IMR-90 (cell line): Measurements from ENCODE around the gene ACSS1. TPM values are rescaled to one million over a fixed set of nuclear protein-coding genes. Genes with fewer than 3 reads are reported as not detected.

Experiments
- ATAC-seq: fragments of 200-7000 bp; cut with Tn5 transposase; 2 replicates; pipeline ENCODE4 v1.9.1; 2020; ENCODE audit warnings: low read depth, mild to moderate bottlenecking, moderate library complexity
- BruUV-seq: library from RNA; stranded (reverse); fragments of 400-500 nt; replicated peaks from 2 replicates; lab custom pipeline; 2021; lab: Mats Ljungman, UMichigan
- CTCF ChIA-PET: fragments of 300-600 bp; formaldehyde crosslinking; extraction: SDS; loops from one replicate; lab custom pipeline; 2021; ENCODE audit warnings: antibody characterized with exemption; lab: Yijun Ruan, JAX
- POLR2A ChIA-PET: fragments of 300-600 bp; sonication (Branson Sonifier 250); formaldehyde crosslinking; loops from one replicate; lab custom pipeline; 2022; ENCODE audit warnings: antibody characterized with exemption; ENCODE audit not compliant: unreplicated experiment; lab: Charles Lee
- DNase-seq: peaks from one replicate; pipeline ENCODE4 v3.0.0; 2013
- H2AFZ ChIP-seq: replicated peaks from 2 replicates; pipeline ENCODE3; 2013; ENCODE audit warnings: low read length, mild to moderate bottlenecking; ENCODE audit not compliant: poor library complexity
- H2AK5ac ChIP-seq: 2 replicates; pipeline ENCODE4 v1.6.1; 2013; ENCODE audit warnings: low read depth, low read length, inconsistent platforms
- H2AK9ac ChIP-seq: replicated peaks from 2 replicates; pipeline ENCODE3; 2013; ENCODE audit warnings: mild to moderate bottlenecking, low read depth, low read length, moderate library complexity; ENCODE audit not compliant: poor library complexity
- H2BK120ac ChIP-seq: 2 replicates; pipeline ENCODE4 v1.6.1; 2013; ENCODE audit warnings: low read depth, low read length, inconsistent platforms
- H2BK15ac ChIP-seq: 3 replicates; pipeline ENCODE4 v1.6.1; 2013; ENCODE audit warnings: low read depth, low read length, inconsistent platforms
- H2BK20ac ChIP-seq: 2 replicates; pipeline ENCODE4 v1.6.1; 2013; ENCODE audit warnings: low read depth, mild to moderate bottlenecking, inconsistent platforms, low read length, moderate library complexity
- H2BK5ac ChIP-seq: 2 replicates; pipeline ENCODE4 v1.6.1; 2013; ENCODE audit warnings: mild to moderate bottlenecking, low read depth, low read length, inconsistent platforms; ENCODE audit not compliant: poor library complexity, severe bottlenecking
- H3K14ac ChIP-seq: replicated peaks from 2 replicates; pipeline ENCODE4 v1.6.1; 2013; ENCODE audit warnings: low read depth, low read length, inconsistent platforms
- H3K18ac ChIP-seq: 2 replicates; pipeline ENCODE4 v1.6.1; 2013; ENCODE audit warnings: low read depth, low read length, control low read depth
- H3K23ac ChIP-seq: 2 replicates; pipeline ENCODE4 v1.6.1; 2013; ENCODE audit warnings: low read depth, low read length, inconsistent platforms
- H3K27ac ChIP-seq: 2 replicates; pipeline ENCODE4 v1.5.1; 2013; ENCODE audit warnings: mild to moderate bottlenecking, control low read depth, low read length; ENCODE audit not compliant: insufficient read depth
- H3K27me3 ChIP-seq: 2 replicates; pipeline ENCODE4 v1.6.1; 2013; ENCODE audit warnings: low read length; ENCODE audit not compliant: control insufficient read depth, insufficient read depth
- H3K36me3 ChIP-seq: 2 replicates; pipeline ENCODE4 v1.6.1; 2013; ENCODE audit warnings: low read length, mixed read lengths; ENCODE audit not compliant: control insufficient read depth, insufficient read depth
- H3K4ac ChIP-seq: 2 replicates; pipeline ENCODE4 v1.6.1; 2013; ENCODE audit warnings: low read depth, low read length, inconsistent platforms
- H3K4me1 ChIP-seq: 2 replicates; pipeline ENCODE4 v1.6.1; 2013; ENCODE audit warnings: low read length, mixed read lengths; ENCODE audit not compliant: control insufficient read depth, insufficient read depth
- H3K4me2 ChIP-seq: 2 replicates; pipeline ENCODE4 v1.6.1; 2013; ENCODE audit warnings: low read depth, mild to moderate bottlenecking, control low read depth, low read length, moderate library complexity
- H3K4me3 ChIP-seq: 2 replicates; pipeline ENCODE4 v1.5.1; 2013; ENCODE audit warnings: low read depth, mild to moderate bottlenecking, control low read depth, low read length, moderate library complexity; ENCODE audit not compliant: insufficient read depth
- H3K56ac ChIP-seq: 2 replicates; pipeline ENCODE4 v1.6.1; 2013; ENCODE audit warnings: low read length, inconsistent platforms; ENCODE audit not compliant: insufficient read depth; ENCODE audit errors: extremely low read depth
- H3K79me1 ChIP-seq, 2 experiments: 2 replicates each; pipeline ENCODE4 v1.6.1; 2013; ENCODE audit warnings: low read length in 2 of 2, inconsistent platforms in 1 of 2, low read depth in 1 of 2
- H3K9ac ChIP-seq: 2 replicates; pipeline ENCODE4 v1.6.1; 2013; ENCODE audit warnings: low read depth, low read length, control low read depth
- H3K9me1 ChIP-seq: 2 replicates; pipeline ENCODE4 v1.6.1; 2013; ENCODE audit warnings: low read length, inconsistent platforms; ENCODE audit not compliant: insufficient read depth
- H3K9me3 ChIP-seq: 2 replicates; pipeline ENCODE4 v1.6.1; 2013; ENCODE audit warnings: low read length; ENCODE audit not compliant: control insufficient read depth, insufficient read depth
- H4K20me1 ChIP-seq: 2 replicates; pipeline ENCODE4 v1.6.1; 2013; ENCODE audit warnings: low read length, inconsistent platforms; ENCODE audit not compliant: insufficient read depth
- H4K5ac ChIP-seq: 2 replicates; pipeline ENCODE4 v1.6.1; 2013; ENCODE audit warnings: mild to moderate bottlenecking, low read depth, low read length, control low read depth
- H4K8ac ChIP-seq, 2 experiments: 2 replicates each; pipeline ENCODE4 v1.6.1; 2013; ENCODE audit warnings: low read depth in 2 of 2, low read length in 2 of 2, control low read depth in 1 of 2, inconsistent platforms in 1 of 2
- H4K91ac ChIP-seq: 2 replicates; pipeline ENCODE4 v1.6.1; 2013; ENCODE audit warnings: low read depth, low read length, inconsistent platforms; ENCODE audit not compliant: insufficient read depth
- BHLHE40 ChIP-seq: fragments of 150-350 bp; IDR thresholded peaks from 2 replicates; pipeline ENCODE4 v1.6.1; 2016; ENCODE audit warnings: mild to moderate bottlenecking, low read depth, low read length
- CEBPB ChIP-seq: IDR thresholded peaks from 2 replicates; pipeline ENCODE4 v1.6.1; 2012; ENCODE audit warnings: low read depth, low read length, improper control_type of control experiment
- CHD1 ChIP-seq: IDR thresholded peaks from 2 replicates; pipeline ENCODE4 v1.6.1; 2012; ENCODE audit warnings: low read depth, low read length, improper control_type of control experiment
- FOS ChIP-seq: fragments of 150-350 bp; IDR thresholded peaks from 2 replicates; pipeline ENCODE4 v1.6.1; 2016; ENCODE audit warnings: low read depth, low read length
- MAFK ChIP-seq: IDR thresholded peaks from 2 replicates; pipeline ENCODE4 v1.6.1; 2012; ENCODE audit warnings: low read depth, low read length, improper control_type of control experiment
- MAZ ChIP-seq: IDR thresholded peaks from 2 replicates; pipeline ENCODE4 v1.6.1; 2012; ENCODE audit warnings: low read depth, mild to moderate bottlenecking, low read length, improper control_type of control experiment, moderate library complexity, borderline replicate concordance
- MXI1 ChIP-seq: IDR thresholded peaks from 2 replicates; pipeline ENCODE4 v1.6.1; 2012; ENCODE audit warnings: low read depth, mild to moderate bottlenecking, low read length, moderate library complexity, borderline replicate concordance
- NFE2L2 ChIP-seq: fragments of 150-350 bp; IDR thresholded peaks from 2 replicates; pipeline ENCODE4 v1.6.1; 2016; ENCODE audit warnings: low read depth, mild to moderate bottlenecking, low read length
- POLR2A ChIP-seq: IDR thresholded peaks from 2 replicates; pipeline ENCODE4 v1.6.1; 2012; ENCODE audit warnings: mild to moderate bottlenecking, low read depth, low read length
- RAD21 ChIP-seq: IDR thresholded peaks from 2 replicates; pipeline ENCODE4 v1.6.1; 2012; ENCODE audit warnings: low read length, improper control_type of control experiment
- RCOR1 ChIP-seq: IDR thresholded peaks from 2 replicates; pipeline ENCODE4 v1.6.1; 2012; ENCODE audit warnings: mild to moderate bottlenecking, low read length, improper control_type of control experiment; ENCODE audit not compliant: insufficient replicate concordance
- RFX5 ChIP-seq: IDR thresholded peaks from 2 replicates; pipeline ENCODE4 v1.8.0; 2012; ENCODE audit warnings: low read depth, mild to moderate bottlenecking, low read length, moderate library complexity
- SMC3 ChIP-seq: fragments of 150-350 bp; IDR thresholded peaks from 2 replicates; pipeline ENCODE4 v1.6.1; 2016; ENCODE audit warnings: low read depth, mild to moderate bottlenecking, antibody characterized with exemption, low read length, moderate library complexity
- USF2 ChIP-seq: fragments of 150-350 bp; IDR thresholded peaks from 2 replicates; pipeline ENCODE4 v1.6.1; 2017; ENCODE audit warnings: mild to moderate bottlenecking, antibody characterized with exemption, low read length, low read depth
- WGBS, 2 experiments: methylation state at CpG; one replicate each; pipeline versions ENCODE4 v1.1.5 to v1.1.7; 2013; ENCODE audit warnings: missing lambda C conversion rate in 2 of 2; ENCODE audit not compliant: insufficient read length in 1 of 2; ENCODE audit errors: extremely low coverage in 2 of 2; 5-methylcytosine and 5-hydroxymethylcytosine counted together
- dilution Hi-C: fragments of 300-500 bp; cut with HindIII; formaldehyde crosslinking; loops from one replicate; pipeline ENCODE4 v1.14.3; 2018; ENCODE audit warnings: low sequenced_read_pairs; ENCODE audit not compliant: unreplicated experiment
- in situ Hi-C: fragments of 300-500 bp; cut with MboI; formaldehyde crosslinking; loops from 3 replicates; pipeline ENCODE4 v1.14.3; 2019; ENCODE audit warnings: low sequenced_read_pairs, inconsistent platforms, mixed read lengths
- intact Hi-C: fragments of 100-400 bp; cut with micrococcal nuclease; formaldehyde crosslinking; loops from 2 replicates; pipeline ENCODE4 v1.10.0; 2022
- polyA plus RNA-seq, 3 experiments: library from polyadenylated mRNA; depleted of rRNA; stranded (reverse); fragments of >200 nt; gene quantifications; 2 replicates each; pipeline ENCODE4 v1.2.3, GENCODE V29; 2012; ENCODE audit warnings: low replicate concordance in 1 of 3
- total RNA-seq: library from RNA; depleted of rRNA; stranded (reverse); fragments of >200 nt; gene quantifications from 2 replicates; pipeline ENCODE4 v1.2.3, GENCODE V29; 2012
- TF ChIP-seq, protein P1 (sequence below): conservative IDR thresholded peaks from 2 replicates; pipeline ENCODE4 v1.5.1; 2012; ENCODE audit warnings: mild to moderate bottlenecking, low read depth, low read length, improper control_type of control experiment
- TF ChIP-seq, protein P2 (sequence below): fragments of 150-350 bp; IDR thresholded peaks from 2 replicates; pipeline ENCODE4 v1.6.1; 2016; ENCODE audit warnings: low read depth, mild to moderate bottlenecking, low read length, moderate library complexity, borderline replicate concordance

ACSS1 gene
- total and polyA plus RNA-seq, 2 of the 4 experiments (the other 2 are of a cell fraction): 0.72 to 1.2 TPM

DNA sequence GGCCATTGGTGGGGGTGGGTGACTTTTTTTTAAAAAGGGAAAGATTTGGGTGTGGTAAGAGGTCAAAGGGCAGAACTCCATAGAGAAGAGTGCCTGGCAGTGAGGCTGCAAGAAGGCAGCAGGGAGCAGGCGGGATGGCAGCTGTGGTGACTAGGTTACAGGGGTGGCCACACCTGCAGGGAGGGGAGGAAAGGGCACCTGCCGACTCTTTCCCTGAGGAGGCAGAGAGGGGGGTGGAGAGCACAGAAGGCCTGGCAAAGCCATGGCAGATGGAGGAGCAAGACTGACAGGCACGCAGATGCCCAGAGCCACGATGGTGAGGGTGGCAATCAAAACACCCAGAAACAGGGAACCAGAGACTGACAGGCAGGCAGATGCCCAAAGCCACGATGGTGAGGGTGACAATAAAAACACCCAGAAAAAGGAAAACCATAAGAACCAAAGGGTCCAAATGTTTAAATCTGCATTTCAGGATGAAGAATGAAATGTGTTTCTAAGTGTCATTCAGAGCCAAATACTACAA lies 89.6 kb downstream of the ACSS1 start:
- H3K27me3 ChIP-seq: no peaks in the 10 kb centered on the region
- no peaks in the 10 kb centered on the region for H4K20me1 ChIP-seq
- ChIA-PET CTCF (no interaction called here), POLR2A (no interaction called here)
- H2BK15ac ChIP-seq: no peak overlapping the region
- peaks cover 52% of the 10 kb centered on the region for H3K36me3 ChIP-seq
- H3K4me2 ChIP-seq: no peak overlapping the region
- DNase-seq: no peak
- no peak overlapping the region for H3K23ac ChIP-seq
- BruUV-seq: no TSS peak
- no peak overlapping the region for H4K91ac ChIP-seq
- no peak for ATAC-seq
- H3K9me3 ChIP-seq: no peaks in the 10 kb centered on the region
- no peak overlapping the region for H2BK120ac ChIP-seq
- H3K9ac ChIP-seq: no peak overlapping the region
- no peaks in the 10 kb centered on the region for H3K9me1 ChIP-seq
- no peak overlapping the region for H4K5ac ChIP-seq
- H2BK20ac ChIP-seq: no peak overlapping the region
- H3K56ac ChIP-seq: no peak overlapping the region
- TF ChIP-seq MAFK (no peak), FOS (no peak), MAZ (no peak), CEBPB (no peak), RAD21 (no peak), NFE2L2 (no peak), SMC3 (no peak), POLR2A (no peak), USF2 (no peak), RFX5 (no peak), RCOR1 (no peak), CHD1 (no peak), BHLHE40 (no peak), MXI1 (no peak)
- TF ChIP-seq, protein P1, sequence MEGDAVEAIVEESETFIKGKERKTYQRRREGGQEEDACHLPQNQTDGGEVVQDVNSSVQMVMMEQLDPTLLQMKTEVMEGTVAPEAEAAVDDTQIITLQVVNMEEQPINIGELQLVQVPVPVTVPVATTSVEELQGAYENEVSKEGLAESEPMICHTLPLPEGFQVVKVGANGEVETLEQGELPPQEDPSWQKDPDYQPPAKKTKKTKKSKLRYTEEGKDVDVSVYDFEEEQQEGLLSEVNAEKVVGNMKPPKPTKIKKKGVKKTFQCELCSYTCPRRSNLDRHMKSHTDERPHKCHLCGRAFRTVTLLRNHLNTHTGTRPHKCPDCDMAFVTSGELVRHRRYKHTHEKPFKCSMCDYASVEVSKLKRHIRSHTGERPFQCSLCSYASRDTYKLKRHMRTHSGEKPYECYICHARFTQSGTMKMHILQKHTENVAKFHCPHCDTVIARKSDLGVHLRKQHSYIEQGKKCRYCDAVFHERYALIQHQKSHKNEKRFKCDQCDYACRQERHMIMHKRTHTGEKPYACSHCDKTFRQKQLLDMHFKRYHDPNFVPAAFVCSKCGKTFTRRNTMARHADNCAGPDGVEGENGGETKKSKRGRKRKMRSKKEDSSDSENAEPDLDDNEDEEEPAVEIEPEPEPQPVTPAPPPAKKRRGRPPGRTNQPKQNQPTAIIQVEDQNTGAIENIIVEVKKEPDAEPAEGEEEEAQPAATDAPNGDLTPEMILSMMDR: no peak
- TF ChIP-seq, protein P2, sequence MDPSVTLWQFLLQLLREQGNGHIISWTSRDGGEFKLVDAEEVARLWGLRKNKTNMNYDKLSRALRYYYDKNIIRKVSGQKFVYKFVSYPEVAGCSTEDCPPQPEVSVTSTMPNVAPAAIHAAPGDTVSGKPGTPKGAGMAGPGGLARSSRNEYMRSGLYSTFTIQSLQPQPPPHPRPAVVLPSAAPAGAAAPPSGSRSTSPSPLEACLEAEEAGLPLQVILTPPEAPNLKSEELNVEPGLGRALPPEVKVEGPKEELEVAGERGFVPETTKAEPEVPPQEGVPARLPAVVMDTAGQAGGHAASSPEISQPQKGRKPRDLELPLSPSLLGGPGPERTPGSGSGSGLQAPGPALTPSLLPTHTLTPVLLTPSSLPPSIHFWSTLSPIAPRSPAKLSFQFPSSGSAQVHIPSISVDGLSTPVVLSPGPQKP: no peak
- in situ Hi-C loops (no loop called here), intact Hi-C loops (no loop called here), dilution Hi-C loops (no loop called here)
- H2BK5ac ChIP-seq: no peak overlapping the region
- H3K4ac ChIP-seq: no peak overlapping the region
- no peak overlapping the region for H2AK9ac ChIP-seq
- H3K18ac ChIP-seq: no peak overlapping the region
- H4K8ac ChIP-seq: no peak overlapping the region
- no peaks in the 10 kb centered on the region for H3K79me1 ChIP-seq
- no peak overlapping the region for H2AFZ ChIP-seq
- H3K14ac ChIP-seq: no peak overlapping the region
- H2AK5ac ChIP-seq: no peak overlapping the region
- H3K4me3 ChIP-seq: no peak overlapping the region
- no peak overlapping the region for H3K27ac ChIP-seq
- 100% methylated on average over 1 of the region's 5 CpGs; no CpG with 5 or more reads in 1 of the 2 experiments for WGBS, 2 experiments
- H3K4me1 ChIP-seq: no peaks in the 10 kb centered on the region
